Activated T-cell treated with anti-CD3 and anti-CD28 coated beads, Interleukin-2, amount 50 U/mL, for 4 hours (primary cell): ENCODE data around the gene PCDHB10. TPM values are rescaled to one million over a fixed set of nuclear protein-coding genes. Genes with fewer than 3 reads are reported as not detected.
"Not testable (repeated sequence)": the region's sequence is repeated elsewhere in the genome, so short reads cannot be mapped to it uniquely, and the experiment has no call there.

ENCODE experiments used
- ATAC-seq, 2 donors: fragments of 200-7000 bp; cut with Tn5 transposase; one replicate each; pipeline ENCODE4 v1.10.0; 2021
- DNase-seq: peaks from one replicate; pipeline ENCODE4 v3.0.0-alpha.2; 2020
- H3K27me3 Mint-ChIP-seq: one replicate; pipeline ENCODE4 v1.8.0; 2021; ENCODE audit warnings: low read depth, mixed read lengths
- H3K36me3 Mint-ChIP-seq: one replicate; pipeline ENCODE4 v1.8.0; 2022; ENCODE audit warnings: mixed read lengths; ENCODE audit not compliant: insufficient read depth
- H3K4me1 Mint-ChIP-seq: one replicate; pipeline ENCODE4 v1.8.0; 2021; ENCODE audit warnings: low read depth, mixed read lengths
- H3K4me3 Mint-ChIP-seq: one replicate; pipeline ENCODE4 v1.8.0; 2021; ENCODE audit warnings: mild to moderate bottlenecking, moderate library complexity, mixed read lengths
- H3K9me3 Mint-ChIP-seq: one replicate; pipeline ENCODE4 v1.8.0; 2021; ENCODE audit warnings: mixed read lengths
- total RNA-seq, 3 donors: library from RNA; stranded (reverse); gene quantifications; one replicate each; pipeline ENCODE4 v1.2.1, GENCODE V29; 2021

The PCDHB10 gene
- under 1 TPM in 1 of 3 donors, not detected in 2; 0.08 TPM for total RNA-seq

DNA sequence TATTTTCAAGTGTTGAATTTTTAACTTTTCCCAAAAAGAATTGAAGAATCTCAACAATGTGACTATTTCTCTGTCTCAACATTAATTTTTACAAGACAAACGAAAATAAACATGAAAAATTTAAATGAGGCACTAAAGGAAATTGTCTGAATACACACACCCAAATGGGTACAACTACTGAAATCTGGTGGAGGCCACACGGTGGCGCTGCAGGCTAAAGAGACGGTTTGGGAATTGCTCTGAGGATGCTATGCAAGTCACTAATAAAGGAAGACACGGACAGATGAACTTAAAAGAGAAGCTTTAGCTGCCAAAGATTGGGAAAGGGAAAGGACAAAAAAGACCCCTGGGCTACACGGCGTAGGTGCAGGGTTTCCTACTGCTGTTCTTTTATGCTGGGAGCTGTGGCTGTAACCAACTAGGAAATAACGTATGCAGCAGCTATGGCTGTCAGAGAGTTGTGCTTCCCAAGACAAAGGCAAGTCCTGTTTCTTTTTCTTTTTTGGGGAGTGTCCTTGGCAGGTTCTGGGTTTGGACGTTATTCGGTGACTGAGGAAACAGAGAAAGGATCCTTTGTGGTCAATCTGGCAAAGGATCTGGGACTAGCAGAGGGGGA, at the start of gene PCDHB10:
PCDHB10 (plus strand) TSS at position 244 of the 616 bp plus-strand sequence; CDS start at position 444, 200 bp downstream.
- Mint-ChIP-seq H3K27me3 (peaks cover 44% of the 10 kb centered on the region), H3K4me1 (no peaks in the 10 kb centered on the region), H3K4me3 (no peak within 1 kb of the TSS), H3K9me3 (peaks cover 21% of the 10 kb centered on the region), H3K36me3 (peaks cover 3% of the 10 kb centered on the region)
- DNase-seq (no peak), ATAC-seq (no peak)

DNA sequence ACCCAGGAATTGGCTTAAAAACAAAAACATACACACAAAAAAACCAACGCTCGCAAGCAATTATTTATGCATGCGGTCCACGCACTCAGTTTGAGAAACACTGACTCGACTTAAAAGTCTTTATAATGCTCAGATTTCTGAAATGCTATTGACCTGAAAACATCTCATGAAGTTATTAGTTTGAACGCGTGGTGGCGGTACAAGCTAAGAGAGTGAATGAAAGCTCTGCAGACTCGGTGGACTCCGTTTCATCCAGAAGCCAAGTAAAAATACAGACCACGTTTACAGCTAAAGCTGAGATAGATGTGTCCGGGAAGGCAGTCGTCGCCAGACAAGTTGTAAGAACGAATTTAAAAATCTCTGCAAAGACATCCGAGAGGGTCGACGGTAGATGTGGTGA, 42.3 kb upstream of the PCDHB10 start, which contains the start of gene PCDHB6:
PCDHB6 (plus strand) TSS at position 246 of the 400 bp plus-strand sequence. CDS start 201 bp downstream, outside the sequence.
- no peak within 1 kb of the TSS for H3K4me3 Mint-ChIP-seq
- no peaks in the 10 kb centered on the region for H3K36me3 Mint-ChIP-seq
- no peak for DNase-seq
- H3K4me1 Mint-ChIP-seq = peaks cover 3% of the 10 kb centered on the region
- no peak for ATAC-seq
- H3K27me3 Mint-ChIP-seq = peaks cover 38% of the 10 kb centered on the region
- H3K9me3 Mint-ChIP-seq = peaks cover 14% of the 10 kb centered on the region

DNA sequence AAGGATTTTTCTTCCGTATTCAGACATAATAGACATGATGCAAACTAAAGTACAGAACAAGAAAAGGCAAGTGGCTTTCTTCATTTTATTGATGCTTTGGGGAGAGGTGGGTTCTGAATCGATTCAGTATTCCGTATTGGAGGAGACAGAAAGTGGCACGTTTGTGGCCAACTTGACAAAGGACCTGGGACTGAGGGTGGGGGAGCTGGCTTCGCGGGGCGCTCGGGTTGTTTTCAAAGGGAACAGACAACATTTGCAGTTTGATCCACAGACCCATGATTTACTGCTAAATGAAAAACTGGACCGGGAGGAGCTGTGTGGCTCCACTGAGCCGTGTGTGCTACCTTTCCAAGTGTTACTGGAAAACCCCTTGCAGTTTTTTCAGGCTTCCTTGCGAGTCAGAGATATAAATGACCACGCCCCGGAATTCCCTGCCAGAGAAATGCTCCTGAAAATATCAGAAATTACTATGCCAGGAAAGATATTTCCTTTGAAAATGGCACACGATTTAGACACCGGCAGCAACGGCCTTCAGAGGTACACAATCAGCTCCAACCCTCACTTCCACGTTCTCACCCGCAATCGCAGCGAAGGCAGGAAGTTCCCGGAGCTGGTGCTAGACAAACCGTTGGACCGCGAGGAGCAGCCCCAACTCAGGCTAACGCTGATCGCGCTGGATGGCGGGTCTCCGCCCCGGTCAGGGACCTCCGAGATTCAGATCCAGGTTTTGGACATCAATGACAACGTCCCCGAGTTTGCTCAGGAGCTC, 41.7 kb upstream of the PCDHB10 start:
- ATAC-seq = no peak
- no peaks in the 10 kb centered on the region for H3K36me3 Mint-ChIP-seq
- H3K4me3 Mint-ChIP-seq = no peak overlapping the region
- H3K9me3 Mint-ChIP-seq = peaks cover 16% of the 10 kb centered on the region
- H3K4me1 Mint-ChIP-seq = peaks cover 3% of the 10 kb centered on the region
- peaks cover 42% of the 10 kb centered on the region for H3K27me3 Mint-ChIP-seq
- no peak for DNase-seq

DNA sequence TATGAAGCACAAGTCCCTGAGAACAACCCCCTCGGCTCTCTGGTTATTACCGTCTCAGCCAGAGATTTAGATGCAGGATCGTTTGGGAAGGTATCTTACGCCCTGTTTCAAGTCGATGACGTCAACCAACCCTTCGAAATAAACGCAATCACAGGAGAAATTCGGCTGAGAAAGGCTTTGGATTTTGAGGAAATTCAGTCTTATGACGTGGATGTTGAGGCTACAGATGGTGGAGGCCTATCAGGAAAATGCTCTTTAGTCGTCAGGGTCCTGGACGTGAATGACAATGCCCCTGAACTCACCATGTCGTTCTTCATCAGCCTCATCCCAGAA, 41.2 kb upstream of the PCDHB10 start:
- Mint-ChIP-seq H3K4me3 (no peak overlapping the region), H3K36me3 (no peaks in the 10 kb centered on the region), H3K4me1 (peaks cover 3% of the 10 kb centered on the region), H3K27me3 (peaks cover 46% of the 10 kb centered on the region), H3K9me3 (peaks cover 16% of the 10 kb centered on the region)
- no peak for ATAC-seq
- DNase-seq = no peak

DNA sequence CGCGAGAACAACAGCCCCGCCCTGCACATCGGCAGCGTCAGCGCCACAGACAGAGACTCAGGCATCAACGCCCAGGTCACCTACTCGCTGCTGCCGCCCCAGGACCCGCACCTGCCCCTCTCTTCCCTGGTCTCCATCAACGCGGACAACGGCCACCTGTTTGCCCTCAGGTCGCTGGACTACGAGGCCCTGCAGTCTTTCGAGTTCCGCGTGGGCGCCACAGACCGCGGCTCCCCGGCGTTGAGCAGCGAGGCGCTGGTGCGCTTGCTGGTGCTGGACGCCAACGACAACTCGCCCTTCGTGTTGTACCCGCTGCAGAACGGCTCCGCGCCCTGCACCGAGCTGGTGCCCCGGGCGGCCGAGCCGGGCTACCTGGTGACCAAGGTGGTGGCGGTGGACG, 40.5 kb upstream of the PCDHB10 start:
- ATAC-seq, H3K4me3 Mint-ChIP-seq, DNase-seq, H3K36me3 Mint-ChIP-seq, H3K4me1 Mint-ChIP-seq: not testable (repeated sequence)
- Mint-ChIP-seq H3K27me3 (peaks cover 51% of the 10 kb centered on the region), H3K9me3 (peaks cover 16% of the 10 kb centered on the region)

DNA sequence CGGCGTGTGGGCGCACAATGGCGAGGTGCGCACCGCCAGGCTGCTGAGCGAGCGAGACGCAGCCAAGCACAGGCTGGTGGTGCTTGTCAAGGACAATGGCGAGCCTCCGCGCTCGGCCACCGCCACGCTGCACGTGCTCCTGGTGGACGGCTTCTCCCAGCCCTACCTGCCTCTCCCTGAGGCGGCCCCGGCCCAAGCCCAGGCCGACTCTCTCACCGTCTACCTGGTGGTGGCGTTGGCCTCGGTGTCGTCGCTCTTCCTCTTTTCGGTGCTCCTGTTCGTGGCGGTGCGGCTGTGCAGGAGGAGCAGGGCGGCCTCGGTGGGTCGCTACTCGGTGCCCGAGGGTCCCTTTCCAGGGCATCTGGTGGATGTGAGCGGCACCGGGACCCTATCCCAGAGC, 40.1 kb upstream of the PCDHB10 start:
- peaks cover 56% of the 10 kb centered on the region for H3K27me3 Mint-ChIP-seq
- ATAC-seq, H3K36me3 Mint-ChIP-seq: not testable (repeated sequence)

DNA sequence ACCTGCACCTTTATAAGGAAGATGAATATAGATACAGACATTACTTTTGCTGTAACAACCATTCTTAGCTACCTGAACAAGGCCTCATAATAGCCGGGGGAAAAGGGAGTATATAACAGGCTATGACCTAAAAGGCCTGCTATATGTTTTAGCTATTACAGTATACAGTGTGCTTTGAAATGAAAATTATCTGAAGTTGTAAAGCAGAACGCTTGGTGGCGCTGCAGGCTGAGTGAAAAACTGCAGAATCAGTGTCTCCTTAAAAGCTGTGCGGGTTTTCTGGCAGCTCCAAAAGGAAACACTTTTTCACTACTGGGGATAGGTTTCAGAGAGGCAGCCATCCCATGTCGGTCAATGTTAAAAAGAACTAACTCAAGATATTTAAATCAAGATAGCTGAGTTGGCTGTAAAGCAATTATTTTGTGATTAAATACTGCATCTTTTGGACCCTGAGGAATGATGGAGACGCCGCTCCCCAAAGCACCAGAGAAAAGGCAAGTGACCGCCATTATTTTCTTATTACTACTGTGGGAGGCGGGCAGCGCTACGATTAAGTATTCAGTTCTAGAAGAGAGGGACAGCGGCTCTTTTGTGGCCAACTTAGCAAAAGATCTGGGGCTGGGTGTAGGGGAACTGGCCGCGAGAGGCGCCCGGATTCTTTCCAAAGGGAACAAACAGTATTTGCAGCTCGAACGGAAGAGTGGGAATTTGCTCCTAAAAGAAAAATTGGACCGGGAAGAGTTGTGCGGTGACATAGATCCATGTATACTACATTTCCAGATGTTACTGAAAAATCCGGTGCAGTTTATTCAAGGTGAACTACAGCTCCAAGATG, 36.4 kb upstream of the PCDHB10 start:
- Mint-ChIP-seq H3K36me3 (no peaks in the 10 kb centered on the region), H3K27me3 (peaks cover 50% of the 10 kb centered on the region), H3K4me3 (no peak overlapping the region)

More for the DNA sequence above, 40.1 kb upstream of the PCDHB10 start:
- not testable (repeated sequence) for H3K4me3 Mint-ChIP-seq, DNase-seq, H3K4me1 Mint-ChIP-seq
- H3K9me3 Mint-ChIP-seq = peaks cover 16% of the 10 kb centered on the region

DNA sequence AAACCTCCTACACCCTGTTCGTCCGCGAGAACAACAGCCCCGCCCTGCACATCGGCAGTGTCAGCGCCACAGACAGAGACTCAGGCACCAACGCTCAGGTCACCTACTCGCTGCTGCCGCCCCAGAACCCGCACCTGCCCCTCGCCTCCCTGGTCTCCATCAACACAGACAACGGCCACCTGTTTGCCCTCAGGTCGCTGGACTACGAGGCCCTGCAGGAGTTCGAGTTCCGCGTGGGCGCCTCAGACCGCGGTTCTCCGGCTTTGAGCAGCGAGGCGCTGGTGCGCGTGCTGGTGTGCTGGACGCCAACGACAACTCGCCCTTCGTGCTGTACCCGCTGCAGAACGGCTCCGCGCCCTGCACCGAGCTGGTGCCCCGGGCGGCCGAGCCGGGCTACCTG, 34.8 kb upstream of the PCDHB10 start:
- peaks cover 43% of the 10 kb centered on the region for H3K27me3 Mint-ChIP-seq
- ATAC-seq, DNase-seq, H3K4me3 Mint-ChIP-seq, H3K4me1 Mint-ChIP-seq, H3K36me3 Mint-ChIP-seq, H3K9me3 Mint-ChIP-seq: not testable (repeated sequence)

More for the DNA sequence above, 36.4 kb upstream of the PCDHB10 start:
- no peak for ATAC-seq
- H3K4me1 Mint-ChIP-seq = no peaks in the 10 kb centered on the region
- no peak for DNase-seq
- peaks cover 15% of the 10 kb centered on the region for H3K9me3 Mint-ChIP-seq

DNA sequence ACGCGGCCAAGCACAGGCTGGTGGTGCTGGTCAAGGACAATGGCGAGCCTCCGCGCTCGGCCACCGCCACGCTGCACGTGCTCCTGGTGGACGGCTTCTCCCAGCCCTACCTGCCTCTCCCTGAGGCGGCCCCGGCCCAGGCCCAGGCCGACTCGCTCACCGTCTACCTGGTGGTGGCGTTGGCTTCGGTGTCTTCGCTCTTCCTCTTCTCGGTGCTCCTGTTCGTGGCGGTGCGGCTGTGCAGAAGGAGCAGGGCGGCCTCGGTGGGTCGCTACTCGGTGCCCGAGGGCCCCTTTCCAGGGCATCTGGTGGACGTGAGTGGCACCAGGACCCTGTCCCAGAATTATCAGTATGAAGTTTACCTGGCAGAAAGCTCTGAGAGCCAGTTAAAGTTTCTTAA, 34.3 kb upstream of the PCDHB10 start:
- peaks cover 11% of the 10 kb centered on the region for H3K9me3 Mint-ChIP-seq
- peaks cover 39% of the 10 kb centered on the region for H3K27me3 Mint-ChIP-seq
- not testable (repeated sequence) for H3K36me3 Mint-ChIP-seq, H3K4me3 Mint-ChIP-seq, DNase-seq, H3K4me1 Mint-ChIP-seq, ATAC-seq

DNA sequence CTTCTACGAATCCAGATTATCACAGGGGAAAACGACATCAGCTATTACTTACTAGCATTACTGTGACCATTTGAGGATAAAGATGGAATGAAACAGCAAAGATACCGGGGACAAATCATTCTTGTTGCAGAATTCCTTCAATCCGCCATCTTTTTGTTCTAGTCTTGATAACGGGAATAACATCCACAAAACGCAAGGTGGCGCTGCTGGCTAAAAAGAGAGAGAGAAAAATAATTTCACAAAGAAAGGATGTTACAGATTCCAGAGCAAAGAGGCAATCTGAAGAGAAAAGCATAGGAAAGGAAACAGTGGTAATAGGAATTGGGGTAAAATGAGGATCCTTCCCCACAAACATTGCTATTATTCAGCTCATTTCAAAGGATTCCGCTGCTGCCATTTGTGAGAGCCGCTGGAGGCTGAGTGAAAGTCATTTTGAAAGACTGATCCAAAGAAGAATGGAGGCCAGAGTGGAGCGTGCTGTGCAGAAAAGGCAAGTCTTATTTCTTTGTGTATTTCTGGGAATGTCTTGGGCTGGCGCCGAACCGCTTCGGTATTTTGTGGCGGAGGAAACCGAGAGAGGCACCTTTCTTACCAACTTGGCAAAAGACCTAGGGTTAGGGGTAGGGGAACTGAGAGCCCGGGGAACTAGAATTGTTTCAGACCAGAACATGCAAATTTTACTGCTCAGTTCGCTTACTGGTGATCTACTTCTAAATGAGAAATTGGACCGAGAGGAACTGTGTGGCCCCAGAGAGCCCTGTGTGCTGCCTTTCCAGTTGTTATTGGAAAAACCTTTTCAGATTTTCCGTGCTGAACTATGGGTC, 19.6 kb upstream of the PCDHB10 start, which contains the start of gene PCDHB7:
PCDHB7 (plus strand) TSS at position 264 of the 824 bp plus-strand sequence; CDS start at position 456, 192 bp downstream.
- Mint-ChIP-seq H3K4me1 (peaks cover 4% of the 10 kb centered on the region), H3K36me3 (no peaks in the 10 kb centered on the region), H3K4me3 (no peak within 1 kb of the TSS), H3K9me3 (peaks cover 5% of the 10 kb centered on the region), H3K27me3 (peaks cover 33% of the 10 kb centered on the region)
- ATAC-seq (no peak), DNase-seq (no peak)

DNA sequence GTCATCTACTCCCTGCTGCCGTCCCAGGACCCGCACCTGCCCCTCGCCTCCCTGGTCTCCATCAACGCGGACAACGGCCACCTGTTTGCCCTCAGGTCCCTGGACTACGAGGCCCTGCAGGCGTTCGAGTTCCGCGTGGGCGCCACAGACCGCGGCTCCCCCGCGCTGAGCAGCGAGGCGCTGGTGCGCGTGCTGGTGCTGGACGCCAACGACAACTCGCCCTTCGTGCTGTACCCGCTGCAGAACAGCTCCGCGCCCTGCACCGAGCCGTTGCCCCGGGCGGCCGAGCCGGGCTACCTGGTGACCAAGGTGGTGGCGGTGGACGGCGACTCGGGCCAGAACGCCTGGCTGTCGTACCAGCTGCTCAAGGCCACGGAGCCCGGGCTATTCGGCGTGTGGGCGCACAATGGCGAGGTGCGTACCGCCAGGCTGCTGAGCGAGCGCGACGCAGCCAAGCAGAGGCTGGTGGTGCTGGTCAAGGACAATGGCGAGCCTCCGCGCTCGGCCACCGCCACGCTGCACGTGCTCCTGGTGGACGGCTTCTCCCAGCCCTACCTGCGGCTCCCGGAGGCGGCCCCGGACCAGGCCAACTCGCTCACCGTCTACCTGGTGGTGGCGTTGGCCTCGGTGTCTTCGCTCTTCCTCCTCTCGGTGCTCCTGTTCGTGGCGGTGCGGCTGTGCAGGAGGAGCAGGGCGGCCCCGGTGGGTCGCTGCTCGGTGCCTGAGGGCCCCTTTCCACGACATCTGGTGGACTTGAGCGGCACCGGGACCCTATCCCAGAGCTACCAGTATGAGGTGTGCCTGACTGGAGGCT, 17.7 kb upstream of the PCDHB10 start:
- peaks cover 25% of the 10 kb centered on the region for H3K27me3 Mint-ChIP-seq
- not testable (repeated sequence) for H3K4me1 Mint-ChIP-seq, H3K4me3 Mint-ChIP-seq, H3K36me3 Mint-ChIP-seq, H3K9me3 Mint-ChIP-seq, DNase-seq, ATAC-seq

DNA sequence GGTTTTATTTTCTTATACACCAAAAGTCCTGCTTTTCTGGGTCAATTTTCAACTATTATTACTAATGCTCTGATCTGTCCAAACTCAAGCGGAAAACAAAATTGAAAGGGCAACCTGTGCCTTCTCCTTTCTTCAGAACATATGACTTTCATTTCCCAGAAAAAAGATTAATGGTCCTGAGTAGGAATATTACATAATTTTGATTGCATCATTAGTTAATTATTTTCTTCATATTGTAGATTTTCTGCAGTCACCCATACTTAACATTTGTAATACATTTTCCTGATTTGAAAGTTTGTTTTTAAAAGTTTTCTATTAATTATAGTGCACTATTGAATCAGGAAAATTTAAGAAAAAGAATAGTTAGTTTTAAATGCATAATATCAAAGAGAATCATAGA, 16.2 kb upstream of the PCDHB10 start:
- H3K27me3 Mint-ChIP-seq = peaks cover 24% of the 10 kb centered on the region
- no peak overlapping the region for H3K4me3 Mint-ChIP-seq

DNA sequence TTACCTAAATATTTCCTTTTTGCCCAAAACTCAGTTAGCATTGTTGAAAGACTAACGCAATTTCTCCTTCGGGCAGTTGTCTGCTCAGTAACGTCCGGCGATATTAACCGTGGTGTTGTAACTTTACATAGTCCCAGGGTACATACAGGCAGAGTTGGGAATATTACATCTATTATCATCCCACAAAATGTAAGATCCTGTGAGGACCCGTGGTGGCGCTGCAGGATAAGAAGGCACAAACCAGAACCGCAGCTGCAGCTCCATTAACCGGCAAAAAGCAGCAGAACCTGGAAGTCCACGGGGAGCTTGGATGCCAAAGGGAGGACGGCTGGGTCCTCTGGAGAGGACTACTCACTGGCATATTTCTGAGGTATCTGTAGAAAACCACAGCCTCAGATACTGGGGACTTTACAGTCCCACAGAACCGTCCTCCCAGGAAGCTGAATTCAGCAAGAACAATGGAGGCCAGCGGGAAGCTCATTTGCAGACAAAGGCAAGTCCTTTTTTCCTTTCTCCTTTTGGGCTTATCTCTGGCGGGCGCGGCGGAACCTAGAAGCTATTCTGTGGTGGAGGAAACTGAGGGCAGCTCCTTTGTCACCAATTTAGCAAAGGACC, 14.5 kb upstream of the PCDHB10 start, which contains the start of gene PCDHB8:
PCDHB8 (plus strand) TSS at position 214 of the 615 bp plus-strand sequence; CDS start at position 459, 245 bp downstream.
- H3K9me3 Mint-ChIP-seq, DNase-seq, H3K36me3 Mint-ChIP-seq, H3K4me3 Mint-ChIP-seq, ATAC-seq, H3K4me1 Mint-ChIP-seq: not testable (repeated sequence)
- peaks cover 32% of the 10 kb centered on the region for H3K27me3 Mint-ChIP-seq

More for the DNA sequence above, 16.2 kb upstream of the PCDHB10 start:
- Mint-ChIP-seq H3K36me3 (no peaks in the 10 kb centered on the region), H3K9me3 (peaks cover 5% of the 10 kb centered on the region), H3K4me1 (peaks cover 4% of the 10 kb centered on the region)
- no peak for ATAC-seq
- DNase-seq = no peak
